GM21447 (cell line): ENCODE results near the gene RCAN2.

Experiments used
- ATAC-seq: cut with Tn5 transposase; IDR thresholded peaks from one replicate; pipeline ENCODE4 v1.9.1; 2021; ENCODE audit not compliant: unreplicated experiment

RCAN2 gene

GRCh38 chr6:46491201-46491627 lies at the start of gene RCAN2:
Gene RCAN2, minus strand, starts transcription at chr6:46491449.
- ATAC-seq = peak; percentile 61

DNA sequence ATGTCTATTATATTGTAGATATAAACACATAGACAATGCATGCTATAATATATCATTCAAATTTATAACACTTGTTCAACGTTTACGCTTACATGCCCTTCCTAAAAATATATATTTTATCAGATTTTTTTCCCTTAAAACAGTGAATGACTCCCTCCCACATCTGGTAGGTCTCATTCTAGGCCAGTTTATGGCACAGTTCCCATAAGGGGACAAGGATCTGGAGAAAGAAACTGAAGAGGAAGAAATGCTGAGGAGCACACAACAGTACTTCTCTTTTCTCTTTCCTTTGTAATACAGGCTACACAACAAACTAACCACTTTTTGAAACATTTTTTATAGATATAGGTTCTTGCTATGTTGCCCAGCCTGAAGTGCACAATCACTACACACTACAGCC lies 48.6 kb upstream of the RCAN2 start:
- no peak for ATAC-seq

DNA sequence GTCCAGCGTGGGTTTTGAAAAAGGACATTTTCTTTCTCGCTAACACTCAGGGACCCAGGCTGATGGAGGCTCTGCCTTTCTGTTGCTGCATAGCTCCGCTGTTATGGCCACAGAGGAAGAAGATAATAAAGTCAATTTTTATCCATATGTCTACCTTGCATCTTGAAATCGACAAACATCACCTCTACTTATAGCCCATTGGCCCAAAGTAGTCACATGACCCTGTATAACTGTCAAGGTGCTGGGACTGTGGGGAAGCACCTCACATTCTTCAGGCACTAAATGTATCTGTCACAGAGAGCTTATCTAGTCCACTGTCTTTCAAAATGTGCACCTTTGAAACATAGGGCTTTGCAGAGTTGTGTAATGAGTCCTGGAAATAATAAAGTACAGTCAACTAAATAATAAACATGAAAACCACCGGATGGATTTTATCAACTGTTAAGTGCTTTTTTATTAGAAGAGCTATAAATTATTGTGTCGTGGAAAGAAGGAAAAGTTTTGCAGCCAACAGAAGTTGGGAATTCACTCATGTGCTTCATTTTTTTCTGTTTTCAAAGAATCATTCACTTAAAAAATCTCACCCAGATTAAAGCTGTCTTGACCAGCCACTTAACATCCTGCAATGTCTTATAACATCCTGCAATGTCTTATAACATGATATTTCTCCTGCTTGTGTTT lies 47.7 kb upstream of the RCAN2 start:
- ATAC-seq = no peak

DNA sequence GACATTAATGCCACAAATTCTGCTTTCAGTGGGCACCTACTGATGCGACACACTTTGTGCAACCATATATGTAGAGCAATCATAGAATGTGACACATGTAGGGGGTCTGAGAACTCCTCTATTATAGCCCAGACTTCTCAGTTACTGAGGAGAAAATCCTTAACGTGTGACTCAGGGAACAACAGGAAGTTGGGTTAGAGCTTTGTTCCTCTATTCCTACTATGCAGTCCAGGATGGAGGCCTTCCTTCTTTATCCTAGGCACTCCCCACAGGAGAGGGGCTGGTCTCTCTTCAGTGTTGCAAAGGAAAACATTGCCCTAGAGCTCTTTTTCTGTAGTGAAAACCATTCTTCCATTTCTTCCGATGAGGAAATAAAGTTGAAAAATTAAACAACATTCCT lies 39.6 kb upstream of the RCAN2 start:
- ATAC-seq = no peak

GRCh38 chr6:46528961-46529750 lies 37.9 kb upstream of the RCAN2 start:
- ATAC-seq = no peak

DNA sequence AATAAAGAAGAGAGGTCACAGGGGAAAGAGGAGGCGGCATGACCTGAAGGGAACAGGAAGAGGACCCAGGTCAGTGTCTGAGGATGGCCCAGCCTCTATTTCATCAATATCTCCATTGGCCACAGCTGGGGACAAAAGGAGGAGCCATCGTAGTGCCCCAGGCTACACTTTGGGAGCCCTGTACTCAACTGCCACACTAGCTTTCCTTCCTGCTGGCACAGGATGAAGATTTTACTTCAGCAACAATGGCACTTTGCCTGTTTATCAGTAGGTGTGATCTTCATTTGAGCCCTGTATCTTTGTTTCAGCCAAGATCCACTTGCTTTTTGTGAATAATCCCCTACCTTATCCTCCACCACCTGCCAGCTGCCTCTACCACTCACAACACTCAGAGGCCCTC lies 35.4 kb upstream of the RCAN2 start:
- ATAC-seq = no peak

DNA sequence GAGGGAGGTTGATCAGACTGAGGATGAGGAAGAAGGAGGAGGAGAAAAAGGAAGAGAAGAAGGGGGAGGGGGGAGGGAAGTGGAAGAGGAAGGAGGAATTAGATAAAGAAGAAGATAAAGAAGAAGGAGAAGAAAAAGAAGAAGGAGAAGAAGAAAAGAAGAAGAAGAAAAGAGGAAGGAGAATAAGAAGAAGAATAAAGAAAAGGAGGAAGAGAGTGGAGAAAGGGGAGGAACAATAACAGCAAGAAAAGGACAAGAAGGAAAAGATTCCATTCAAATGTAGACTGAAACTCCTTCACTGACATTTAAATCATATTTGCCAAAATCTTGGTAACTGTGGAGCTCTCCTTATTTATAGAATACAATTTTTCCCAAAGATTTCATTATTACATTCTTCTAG lies 34.3 kb upstream of the RCAN2 start:
- no peak for ATAC-seq

DNA sequence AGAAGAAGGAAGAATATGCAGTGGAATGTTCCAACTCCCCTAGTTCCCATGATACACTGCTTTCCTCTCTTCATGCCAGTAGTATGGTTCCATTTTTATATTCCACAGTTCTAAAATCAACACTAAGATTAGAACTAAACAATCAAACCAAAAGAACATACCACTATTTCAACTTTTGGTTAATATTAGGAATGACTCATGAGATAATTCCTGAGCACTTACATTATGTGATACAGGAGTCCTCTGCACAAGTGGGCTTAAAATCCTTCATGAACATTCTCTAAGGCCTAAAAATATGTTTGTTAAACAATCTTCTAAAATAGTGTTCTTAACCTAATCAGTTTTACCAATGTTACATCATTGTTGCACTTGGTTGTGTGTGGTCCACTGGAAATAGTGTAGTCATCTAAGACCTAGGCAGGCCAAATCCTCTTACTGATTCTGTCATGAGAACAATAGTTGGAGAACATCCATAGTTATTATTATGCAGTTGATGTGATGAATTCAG lies 30.3 kb upstream of the RCAN2 start:
- ATAC-seq = no peak

DNA sequence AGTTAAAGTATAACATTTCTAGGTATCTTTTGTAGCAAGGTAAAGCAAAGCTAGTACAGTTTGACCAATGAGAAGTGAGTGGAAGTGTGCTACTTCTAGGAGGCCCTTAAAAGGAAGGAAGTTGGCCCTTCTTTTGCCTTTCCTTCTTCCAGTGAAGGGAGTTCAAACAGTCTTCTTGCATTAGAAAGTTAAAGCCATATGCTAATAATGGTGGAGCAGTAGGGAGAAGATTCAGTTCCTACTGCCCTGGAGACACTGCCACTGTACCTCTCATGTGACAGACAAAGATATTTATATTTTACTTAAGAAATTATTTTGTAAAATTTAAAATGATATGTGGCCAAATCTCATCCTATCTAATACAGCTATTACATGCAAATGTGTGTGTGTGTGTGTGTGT lies 26.0 kb upstream of the RCAN2 start:
- no peak for ATAC-seq

- no peak for ATAC-seq
These were observed 22.3 kb upstream of the RCAN2 start for GRCh38 chr6:46513533-46513932.

- no peak for ATAC-seq
These were observed 20.1 kb upstream of the RCAN2 start for GRCh38 chr6:46511320-46511719.

GRCh38 chr6:46510651-46511050 lies 19.4 kb upstream of the RCAN2 start:
- no peak for ATAC-seq

GRCh38 chr6:46509981-46510510 lies 18.8 kb upstream of the RCAN2 start:
- ATAC-seq = no peak

DNA sequence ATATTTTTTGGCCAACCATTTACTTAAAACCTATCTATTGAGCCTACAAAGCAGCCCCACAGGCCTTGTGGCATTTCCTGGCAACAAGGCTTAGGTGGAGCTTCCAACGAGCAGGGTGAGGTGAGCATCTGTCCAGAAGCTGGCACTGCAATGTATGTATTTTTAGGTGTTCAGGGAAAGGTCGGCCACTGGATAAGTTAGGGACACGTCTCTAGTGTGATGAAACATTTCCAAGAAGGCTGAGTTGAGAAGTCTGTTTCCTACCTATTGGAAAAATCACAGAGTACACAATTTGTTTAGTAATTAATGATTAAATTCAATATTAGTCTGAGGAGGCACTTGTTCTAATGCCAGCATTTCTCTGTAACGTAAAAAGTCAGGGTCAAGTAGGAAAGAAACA lies 17.8 kb upstream of the RCAN2 start:
- no peak for ATAC-seq

GRCh38 chr6:46507426-46507825 lies 16.2 kb upstream of the RCAN2 start:
- no peak for ATAC-seq

- ATAC-seq = no peak
These were observed 14.7 kb upstream of the RCAN2 start for GRCh38 chr6:46505693-46506512.

GRCh38 chr6:46504242-46504641 lies 13.0 kb upstream of the RCAN2 start:
- ATAC-seq = no peak

GRCh38 chr6:46502486-46503119 lies 11.4 kb upstream of the RCAN2 start:
- ATAC-seq = no peak

GRCh38 chr6:46501136-46502089 lies 10.2 kb upstream of the RCAN2 start:
- no peak for ATAC-seq

- no peak for ATAC-seq
These were observed 9.1 kb upstream of the RCAN2 start for GRCh38 chr6:46500382-46500781.
